ENCODE measurements around the gene MTR.

MTR gene

GRCh38 chr1:236872075-236872666 is 77.1 kb downstream of the MTR start:
- Histone ChIP-seq H3K9ac (ENCODE audit: low read depth, low read length) (no peak overlapping the region), H3K4me1 (ENCODE audit: insufficient read depth, low read length) (no peaks in the 10 kb centered on the region), H3K9me3 (ENCODE audit: control insufficient read depth, insufficient read depth, low read length) (no peaks in the 10 kb centered on the region; the same call in 1 of the 2 replicates), H3K36me3 (ENCODE audit: insufficient read depth, low read length) (no peaks in the 10 kb centered on the region; the same call in 1 of the 2 replicates)

GRCh38 chr1:236875975-236876374 is 80.9 kb downstream of the MTR start:
- H3K36me3 ChIP-seq (ENCODE audit: insufficient read depth, low read length), result no peaks in the 10 kb centered on the region; the same call in 1 of the 2 replicates
- H3K9ac ChIP-seq (ENCODE audit: low read depth, low read length), result no peak overlapping the region
- no peaks in the 10 kb centered on the region for H3K4me1 ChIP-seq (ENCODE audit: insufficient read depth, low read length)
- H3K9me3 ChIP-seq (ENCODE audit: control insufficient read depth, insufficient read depth, low read length), result no peaks in the 10 kb centered on the region; the same call in 1 of the 2 replicates

GRCh38 chr1:236877661-236878060 is 82.6 kb downstream of the MTR start:
- no peak overlapping the region for H3K9ac ChIP-seq (ENCODE audit: low read depth, low read length)
- no peaks in the 10 kb centered on the region for H3K4me1 ChIP-seq (ENCODE audit: insufficient read depth, low read length)
- no peaks in the 10 kb centered on the region; the same call in 1 of the 2 replicates for H3K9me3 ChIP-seq (ENCODE audit: control insufficient read depth, insufficient read depth, low read length)
- H3K36me3 ChIP-seq (ENCODE audit: insufficient read depth, low read length), result no peaks in the 10 kb centered on the region

GRCh38 chr1:236880209-236880608 is 85.1 kb downstream of the MTR start:
- no peaks in the 10 kb centered on the region; the same call in 1 of the 2 replicates for H3K36me3 ChIP-seq (ENCODE audit: insufficient read depth, low read length)
- no peaks in the 10 kb centered on the region; the same call in 1 of the 2 replicates for H3K9me3 ChIP-seq (ENCODE audit: control insufficient read depth, insufficient read depth, low read length)
- H3K9ac ChIP-seq (ENCODE audit: low read depth, low read length), result no peak overlapping the region
- no peaks in the 10 kb centered on the region for H3K4me1 ChIP-seq (ENCODE audit: insufficient read depth, low read length)

- Histone ChIP-seq H3K4me1 (ENCODE audit: insufficient read depth, low read length) (no peaks in the 10 kb centered on the region), H3K9ac (ENCODE audit: low read depth, low read length) (no peak overlapping the region), H3K9me3 (ENCODE audit: control insufficient read depth, insufficient read depth, low read length) (no peaks in the 10 kb centered on the region), H3K36me3 (ENCODE audit: insufficient read depth, low read length) (peaks cover 3% of the 10 kb centered on the region)
These were observed 87.6 kb downstream of the MTR start for GRCh38 chr1:236882678-236883077.

- H3K4me1 ChIP-seq (ENCODE audit: insufficient read depth, low read length), result no peaks in the 10 kb centered on the region
- H3K36me3 ChIP-seq (ENCODE audit: insufficient read depth, low read length), result peaks cover 7% of the 10 kb centered on the region
- no peak overlapping the region for H3K9ac ChIP-seq (ENCODE audit: low read depth, low read length)
- no peaks in the 10 kb centered on the region for H3K9me3 ChIP-seq (ENCODE audit: control insufficient read depth, insufficient read depth, low read length)
These were observed 91.1 kb downstream of the MTR start for GRCh38 chr1:236886199-236886598.

- H3K4me1 ChIP-seq (ENCODE audit: insufficient read depth, low read length), result no peaks in the 10 kb centered on the region
- H3K9me3 ChIP-seq (ENCODE audit: control insufficient read depth, insufficient read depth, low read length), result no peaks in the 10 kb centered on the region
- no peak overlapping the region for H3K9ac ChIP-seq (ENCODE audit: low read depth, low read length)
- H3K36me3 ChIP-seq (ENCODE audit: insufficient read depth, low read length), result peaks cover 15% of the 10 kb centered on the region
These were observed 92.0 kb downstream of the MTR start for GRCh38 chr1:236887081-236887480.

- H3K9me3 ChIP-seq (ENCODE audit: control insufficient read depth, insufficient read depth, low read length), result no peaks in the 10 kb centered on the region
- no peak overlapping the region for H3K9ac ChIP-seq (ENCODE audit: low read depth, low read length)
- no peaks in the 10 kb centered on the region for H3K4me1 ChIP-seq (ENCODE audit: insufficient read depth, low read length)
- H3K36me3 ChIP-seq (ENCODE audit: insufficient read depth, low read length), result peaks cover 15% of the 10 kb centered on the region
These were observed 93.0 kb downstream of the MTR start for GRCh38 chr1:236888126-236888525.

- no peak overlapping the region for H3K9ac ChIP-seq (ENCODE audit: low read depth, low read length)
- H3K9me3 ChIP-seq (ENCODE audit: control insufficient read depth, insufficient read depth, low read length), result no peaks in the 10 kb centered on the region
- peaks cover 15% of the 10 kb centered on the region for H3K36me3 ChIP-seq (ENCODE audit: insufficient read depth, low read length)
- H3K4me1 ChIP-seq (ENCODE audit: insufficient read depth, low read length), result no peaks in the 10 kb centered on the region
These were observed 93.8 kb downstream of the MTR start for GRCh38 chr1:236888903-236889302.

- H3K9me3 ChIP-seq (ENCODE audit: control insufficient read depth, insufficient read depth, low read length), result no peaks in the 10 kb centered on the region
- H3K36me3 ChIP-seq (ENCODE audit: insufficient read depth, low read length), result peaks cover 15% of the 10 kb centered on the region
- no peak overlapping the region for H3K9ac ChIP-seq (ENCODE audit: low read depth, low read length)
- H3K4me1 ChIP-seq (ENCODE audit: insufficient read depth, low read length), result no peaks in the 10 kb centered on the region
These were observed 95.3 kb downstream of the MTR start for GRCh38 chr1:236890152-236891056.

- no peaks in the 10 kb centered on the region for H3K9me3 ChIP-seq (ENCODE audit: control insufficient read depth, insufficient read depth, low read length)
- H3K36me3 ChIP-seq (ENCODE audit: insufficient read depth, low read length), result peaks cover 16% of the 10 kb centered on the region
- H3K4me1 ChIP-seq (ENCODE audit: insufficient read depth, low read length), result no peaks in the 10 kb centered on the region
- no peak overlapping the region; the same call in 1 of the 2 replicates for H3K9ac ChIP-seq (ENCODE audit: low read depth, low read length)
These were observed 98.8 kb downstream of the MTR start for GRCh38 chr1:236893626-236894545.

GRCh38 chr1:236895665-236896387 is 100.7 kb downstream of the MTR start:
- H3K9me3 ChIP-seq (ENCODE audit: control insufficient read depth, insufficient read depth, low read length), result no peaks in the 10 kb centered on the region
- peaks cover 21% of the 10 kb centered on the region for H3K36me3 ChIP-seq (ENCODE audit: insufficient read depth, low read length)
- no peaks in the 10 kb centered on the region for H3K4me1 ChIP-seq (ENCODE audit: insufficient read depth, low read length)
- no peak overlapping the region for H3K9ac ChIP-seq (ENCODE audit: low read depth, low read length)

- Histone ChIP-seq H3K9ac (ENCODE audit: low read depth, low read length) (no peak overlapping the region), H3K4me1 (ENCODE audit: insufficient read depth, low read length) (no peaks in the 10 kb centered on the region), H3K9me3 (ENCODE audit: control insufficient read depth, insufficient read depth, low read length) (no peaks in the 10 kb centered on the region), H3K36me3 (ENCODE audit: insufficient read depth, low read length) (peaks cover 12% of the 10 kb centered on the region)
These were observed 101.6 kb downstream of the MTR start for GRCh38 chr1:236896716-236897115.
